Measurements from ENCODE around the gene CCDC188. TPM values are rescaled to one million over a fixed set of nuclear protein-coding genes. Genes with fewer than 3 reads are reported as not detected.
A peak's percentile ranks its signal among the peaks of the same experiment; 100 is the strongest.

Gene CCDC188
- total and polyA plus RNA-seq, 9 of the 15 experiments (the other 6 are each of a cell fraction or from before 2014, with no cell fraction given), result not detected

GRCh38 chr22:20127318-20127868 is 23.5 kb downstream of the CCDC188 start (continued):
- TF ChIP-seq CHD7 (IDR thresholded peaks at IDR 0.05; ENCODE audit: low read depth, low read length) (peak; percentile 42), ZNF695 (CRISPR knock-in tag; IDR thresholded peaks at IDR 0.05) (peak; percentile 71; the same call in 1 of the 2 replicates), ZNF408 (CRISPR knock-in tag; IDR thresholded peaks at IDR 0.05; ENCODE audit: low read depth) (0 out of 2 replicates have a peak, but pooled peaks have one; percentile 46), CAMTA2 (CRISPR knock-in tag; conservative IDR thresholded peaks at IDR 0.05) (peak; percentile 80; the same call in 1 of the 2 replicates), HBP1 (CRISPR knock-in tag; IDR thresholded peaks at IDR 0.05) (peak; percentile 83), HIVEP1 (CRISPR knock-in tag; IDR thresholded peaks at IDR 0.05) (no peak), OTX1 (CRISPR knock-in tag; IDR thresholded peaks at IDR 0.05) (peak; percentile 77; the same call in 1 of the 2 replicates), ZNF785 (CRISPR knock-in tag; IDR thresholded peaks at IDR 0.05) (peak; percentile 67; the same call in 1 of the 2 replicates), ZNF764 (CRISPR knock-in tag; IDR thresholded peaks at IDR 0.05; ENCODE audit: low read depth) (peak; percentile 25; the same call in 1 of the 2 replicates), HNRNPL (IDR thresholded peaks at IDR 0.05; ENCODE audit: low read depth, low read length) (peak; percentile 9; the same call in 1 of the 2 replicates), HDAC6 (IDR thresholded peaks at IDR 0.05; ENCODE audit: low read depth, low read length) (peak; percentile 46; the same call in 1 of the 2 replicates), ZNF830 (CRISPR knock-in tag; IDR thresholded peaks at IDR 0.05) (peak; percentile 82; the same call in 1 of the 2 replicates), POLR2B (IDR thresholded peaks at IDR 0.05; ENCODE audit: low read depth, partially characterized antibody) (peak; percentile 86), GTF2E2 (tag; IDR thresholded peaks at IDR 0.05) (no peak; the same call in 1 of the 2 replicates), E2F3 (CRISPR knock-in tag; IDR thresholded peaks at IDR 0.05) (0 out of 2 replicates have a peak, but pooled peaks have one; percentile 9), MBD2 (IDR thresholded peaks at IDR 0.05; ENCODE audit: borderline replicate concordance, low read depth) (0 out of 2 replicates have a peak, but pooled peaks have one; percentile 23), HNRNPUL1 (IDR thresholded peaks at IDR 0.05; ENCODE audit: low read length) (peak; percentile 10; the same call in 1 of the 2 replicates)
